Thoracic aorta (tissue), 2 donors: Measurements from ENCODE around the gene C3orf70. TPM values are rescaled to one million over a fixed set of nuclear protein-coding genes. Genes with fewer than 3 reads are reported as not detected.

Experiments
- ATAC-seq: fragments of 150-250 bp; one replicate; pipeline ENCODE4 v1.8.0; 2017; ENCODE audit warnings: low read depth; ENCODE audit not compliant: insufficient number of reproducible peaks, low FRiP score
- DNase-seq: peaks from one replicate; pipeline ENCODE4 v3.0.0-alpha.2; 2020; ENCODE audit warnings: low spot score
- H3K27ac ChIP-seq, 2 donors: fragments of 200-600 bp; sonication (generic); 1 replicate in 1 of 2; 2 replicates in 1 of 2; pipeline ENCODE4 v1.5.1; 2016; ENCODE audit warnings: mild to moderate bottlenecking in 2 of 2, moderate library complexity in 2 of 2
- H3K27me3 ChIP-seq: fragments of 200-600 bp; sonication (generic); replicated peaks from 2 replicates; pipeline ENCODE4 v1.6.0; 2016; ENCODE audit warnings: mild to moderate bottlenecking; ENCODE audit not compliant: insufficient read depth
- H3K36me3 ChIP-seq: fragments of 200-600 bp; sonication (generic); one replicate; pipeline ENCODE4 v1.5.1; 2016
- H3K4me1 ChIP-seq, 2 donors: fragments of 200-600 bp; sonication (generic); 1 replicate in 1 of 2; 2 replicates in 1 of 2; pipeline versions ENCODE4 v1.5.1 to v1.6.0; 2016; ENCODE audit warnings: low read depth in 2 of 2, mild to moderate bottlenecking in 1 of 2; ENCODE audit not compliant: control insufficient read depth in 1 of 2
- H3K4me3 ChIP-seq: fragments of 200-600 bp; sonication (generic); 2 replicates; pipeline ENCODE4 v1.5.1; 2016; ENCODE audit warnings: mild to moderate bottlenecking
- H3K9me3 ChIP-seq: fragments of 200-600 bp; sonication (generic); 2 replicates; pipeline ENCODE4 v1.5.1; 2016
- total RNA-seq, 2 donors: library from RNA; depleted of rRNA; stranded (reverse); fragments of >200 nt; gene quantifications; one replicate each; pipeline versions ENCODE4 v1.1.0 to v1.2.3, GENCODE V29; 2016
- TF ChIP-seq, protein P1 (sequence below): fragments of 200-600 bp; sonication (generic); IDR thresholded peaks from one replicate; pipeline ENCODE4 v1.5.1; 2019; ENCODE audit warnings: antibody characterized with exemption

The C3orf70 gene
- total RNA-seq, 2 donors from 2014 or later, result 14.2 to 22.7 TPM

GRCh38 chr3:185172086-185173049 lies 19.5 kb upstream of the C3orf70 start:
- no peak overlapping the region for H3K4me3 ChIP-seq
- no peak overlapping the region for H3K27ac ChIP-seq
- DNase-seq (no peak), ATAC-seq (no peak)
- no peaks in the 10 kb centered on the region for H3K27me3 ChIP-seq
- TF ChIP-seq, protein P1, sequence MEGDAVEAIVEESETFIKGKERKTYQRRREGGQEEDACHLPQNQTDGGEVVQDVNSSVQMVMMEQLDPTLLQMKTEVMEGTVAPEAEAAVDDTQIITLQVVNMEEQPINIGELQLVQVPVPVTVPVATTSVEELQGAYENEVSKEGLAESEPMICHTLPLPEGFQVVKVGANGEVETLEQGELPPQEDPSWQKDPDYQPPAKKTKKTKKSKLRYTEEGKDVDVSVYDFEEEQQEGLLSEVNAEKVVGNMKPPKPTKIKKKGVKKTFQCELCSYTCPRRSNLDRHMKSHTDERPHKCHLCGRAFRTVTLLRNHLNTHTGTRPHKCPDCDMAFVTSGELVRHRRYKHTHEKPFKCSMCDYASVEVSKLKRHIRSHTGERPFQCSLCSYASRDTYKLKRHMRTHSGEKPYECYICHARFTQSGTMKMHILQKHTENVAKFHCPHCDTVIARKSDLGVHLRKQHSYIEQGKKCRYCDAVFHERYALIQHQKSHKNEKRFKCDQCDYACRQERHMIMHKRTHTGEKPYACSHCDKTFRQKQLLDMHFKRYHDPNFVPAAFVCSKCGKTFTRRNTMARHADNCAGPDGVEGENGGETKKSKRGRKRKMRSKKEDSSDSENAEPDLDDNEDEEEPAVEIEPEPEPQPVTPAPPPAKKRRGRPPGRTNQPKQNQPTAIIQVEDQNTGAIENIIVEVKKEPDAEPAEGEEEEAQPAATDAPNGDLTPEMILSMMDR, result no peak
- H3K36me3 ChIP-seq, result no peaks in the 10 kb centered on the region
- no peaks in the 10 kb centered on the region for H3K4me1 ChIP-seq
- no peaks in the 10 kb centered on the region for H3K9me3 ChIP-seq

- H3K4me1 ChIP-seq, result no peaks in the 10 kb centered on the region
- no peaks in the 10 kb centered on the region for H3K36me3 ChIP-seq
- ATAC-seq (no peak), DNase-seq (no peak)
- H3K4me3 ChIP-seq, result no peak overlapping the region
- H3K27ac ChIP-seq, result no peak overlapping the region
- TF ChIP-seq, protein P1, result no peak
- H3K27me3 ChIP-seq, result no peaks in the 10 kb centered on the region
- no peaks in the 10 kb centered on the region for H3K9me3 ChIP-seq
Measured at GRCh38 chr3:185164428-185165217, 11.8 kb upstream of the C3orf70 start.

DNA sequence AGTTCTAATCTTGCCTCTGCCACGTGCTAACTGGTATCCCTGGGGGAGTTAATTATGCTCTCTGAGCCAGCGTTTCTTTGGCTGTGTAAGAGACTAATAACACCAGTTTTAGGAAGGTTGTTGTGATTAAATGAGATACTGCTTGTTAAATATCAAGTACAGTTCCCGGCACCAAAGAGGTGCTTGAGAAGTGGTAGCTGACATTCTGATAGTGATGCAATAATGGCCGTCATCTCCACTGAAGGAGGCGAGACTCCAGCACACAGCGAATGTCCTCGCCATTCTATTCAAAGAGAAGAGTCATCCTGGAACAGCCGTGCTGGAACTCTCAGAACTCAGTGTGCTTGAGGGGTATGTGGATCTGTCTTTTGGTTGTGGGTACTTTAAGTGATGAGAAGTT lies 9.8 kb upstream of the C3orf70 start:
- Histone ChIP-seq H3K4me3 (no peak overlapping the region), H3K4me1 (no peaks in the 10 kb centered on the region), H3K9me3 (no peaks in the 10 kb centered on the region), H3K27me3 (no peaks in the 10 kb centered on the region), H3K27ac (no peak overlapping the region), H3K36me3 (no peaks in the 10 kb centered on the region)
- no peak for ATAC-seq
- TF ChIP-seq, protein P1, result no peak
- no peak for DNase-seq

DNA sequence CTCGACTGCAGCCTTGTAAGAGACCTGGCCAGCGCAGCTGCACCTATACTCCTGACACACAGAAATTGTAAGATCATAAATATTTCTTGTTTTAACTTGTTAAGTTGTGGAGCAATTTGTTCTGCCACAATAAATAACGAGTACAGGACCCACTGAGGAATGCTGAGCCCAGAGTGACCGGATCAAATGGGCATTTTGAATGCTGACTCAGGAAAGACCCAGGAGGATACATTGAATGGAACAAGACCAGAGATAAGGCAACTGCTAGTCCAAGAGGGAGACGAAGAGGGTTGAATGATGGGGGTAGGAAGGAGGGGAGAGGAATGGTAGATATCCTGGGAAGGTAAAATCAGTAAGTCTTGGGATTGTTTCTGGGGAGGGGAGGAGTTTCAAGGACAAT lies 8.9 kb upstream of the C3orf70 start:
- Histone ChIP-seq H3K9me3 (no peaks in the 10 kb centered on the region), H3K4me1 (no peaks in the 10 kb centered on the region), H3K4me3 (no peak overlapping the region), H3K27ac (no peak overlapping the region), H3K36me3 (no peaks in the 10 kb centered on the region), H3K27me3 (no peaks in the 10 kb centered on the region)
- no peak for ATAC-seq
- TF ChIP-seq, protein P1, result no peak
- no peak for DNase-seq

DNA sequence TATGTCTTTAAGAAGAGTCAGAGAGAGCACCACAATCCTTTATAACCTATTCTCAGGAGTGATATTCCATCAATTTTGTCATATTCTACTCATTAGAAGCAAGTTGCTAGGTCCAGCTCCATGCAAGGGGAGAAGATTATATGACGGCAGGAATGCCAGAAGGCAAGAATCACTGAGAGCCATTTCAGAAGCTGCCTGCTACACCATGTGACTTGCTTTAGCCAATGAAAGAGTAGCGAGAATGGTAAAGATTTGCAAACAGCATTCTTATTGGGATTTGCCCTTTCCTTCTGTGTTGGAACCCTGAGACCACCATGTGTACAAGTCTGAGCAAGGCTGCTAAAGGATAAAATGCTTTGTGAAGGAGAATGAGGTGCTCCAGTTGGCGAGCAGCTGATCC lies 4.5 kb upstream of the C3orf70 start:
- TF ChIP-seq, protein P1, result no peak
- Histone ChIP-seq H3K27ac (no peak overlapping the region), H3K4me1 (peaks cover 0 to 9% of the 10 kb centered on the region in 2 donors), H3K36me3 (no peaks in the 10 kb centered on the region), H3K27me3 (no peaks in the 10 kb centered on the region), H3K9me3 (no peaks in the 10 kb centered on the region), H3K4me3 (no peak overlapping the region)
- DNase-seq (no peak), ATAC-seq (no peak)
